ENCODE results near the gene SMTNL2.

Gene SMTNL2

GRCh38 chr17:4626734-4627256, 42.5 kb downstream of the SMTNL2 start:
- H3K27ac ChIP-seq, result no peak overlapping the region
- no peak for TF ChIP-seq CTCF (conservative IDR thresholded peaks at IDR 0.05; ENCODE audit: low read depth)
- DNase-seq (ENCODE audit: low spot score), result no peak
- ChIA-PET CTCF (interaction anchor here (0.6 to 1.7 kb wide), 10 partner anchors 10 to 483 kb away, joined by 3 to 14 read pairs (median 4); partner anchors contain the start of genes ARRB2 and GGT6), POLR2A (ENCODE audit: low non-redundant PET) (no interaction called here)

- no peak for DNase-seq (ENCODE audit: low spot score)
- H3K27ac ChIP-seq, result no peak overlapping the region
- CTCF ChIA-PET, result interaction anchor here (0.5 kb wide), 1 partner anchor 65 kb away, joined by 3 read pairs; no protein-coding TSS in a partner anchor
- TF ChIP-seq CTCF (conservative IDR thresholded peaks at IDR 0.05; ENCODE audit: low read depth), result no peak
- POLR2A ChIA-PET (ENCODE audit: low non-redundant PET), result no interaction called here
These were observed 47.1 kb downstream of the SMTNL2 start for GRCh38 chr17:4631431-4631830.

GRCh38 chr17:4631836-4632580, 47.7 kb downstream of the SMTNL2 start:
- H3K27ac ChIP-seq, result no peak overlapping the region
- POLR2A ChIA-PET (ENCODE audit: low non-redundant PET), result no interaction called here
- CTCF ChIA-PET, result interaction anchor here (0.5 to 2.6 kb wide), 2 partner anchors 65 kb away, joined by 3 to 7 read pairs; no protein-coding TSS in a partner anchor
- no peak for DNase-seq (ENCODE audit: low spot score)
- no peak for TF ChIP-seq CTCF (conservative IDR thresholded peaks at IDR 0.05; ENCODE audit: low read depth)

- CTCF ChIA-PET, result interaction anchor here (2.6 kb wide), 1 partner anchor 66 kb away, joined by 7 read pairs; no protein-coding TSS in a partner anchor
- TF ChIP-seq CTCF (conservative IDR thresholded peaks at IDR 0.05; ENCODE audit: low read depth), result no peak
- POLR2A ChIA-PET (ENCODE audit: low non-redundant PET), result no interaction called here
These were observed 48.2 kb downstream of the SMTNL2 start for GRCh38 chr17:4632581-4632920.

GRCh38 chr17:4633643-4634042, 49.3 kb downstream of the SMTNL2 start:
- DNase-seq (ENCODE audit: low spot score), result no peak
- ChIA-PET CTCF (interaction anchor here (2.6 kb wide), 1 partner anchor 67 kb away, joined by 7 read pairs; no protein-coding TSS in a partner anchor), POLR2A (ENCODE audit: low non-redundant PET) (no interaction called here)
- H3K27ac ChIP-seq, result no peak overlapping the region
- no peak for TF ChIP-seq CTCF (conservative IDR thresholded peaks at IDR 0.05; ENCODE audit: low read depth)

More at GRCh38 chr17:4632581-4632920, 48.2 kb downstream of the SMTNL2 start:
- no peak for DNase-seq (ENCODE audit: low spot score)
- H3K27ac ChIP-seq, result no peak overlapping the region

- CTCF ChIA-PET, result no interaction called here
- TF ChIP-seq CTCF (conservative IDR thresholded peaks at IDR 0.05; ENCODE audit: low read depth), result no peak
- POLR2A ChIA-PET (ENCODE audit: low non-redundant PET), result no interaction called here
- no peak for DNase-seq (ENCODE audit: low spot score)
- no peak overlapping the region for H3K27ac ChIP-seq
These were observed 50.6 kb downstream of the SMTNL2 start for GRCh38 chr17:4634976-4635375.

Measured in RWPE1 (cell line).